Measurements from ENCODE around the gene PNKD. TPM values are rescaled to one million over a fixed set of nuclear protein-coding genes. Genes with fewer than 3 reads are reported as not detected.

The PNKD gene
- total RNA-seq (10 to 100 TPM; 31.5 to 54.5 (median 41.0) TPM), polyA plus RNA-seq (10 to 100 TPM; 55.6 to 86.9 (median 68.1) TPM)
- long read RNA-seq, donor 1, transcript PNKD-201 (3 exons, 758 nt), result major isoform, 44 of 47 reads
- long read RNA-seq, donor 1, partial matches to known transcripts, result 1 of 47 reads
- long read RNA-seq, donor 1, other reads (novel, unspliced or antisense), result 1 of 47 reads
- long read RNA-seq, donor 2, transcript PNKD-201 (3 exons, 758 nt), result major isoform, 49 of 59 reads
- long read RNA-seq, donor 2, partial matches to known transcripts, result 0 of 59 reads
- long read RNA-seq, donor 2, other reads (novel, unspliced or antisense), result 9 of 59 reads

GRCh38 chr2:218269900-218270720, at the start of gene PNKD, which contains the start of gene AAMP:
Gene PNKD (plus strand): TSS chr2:218270519. CDS start chr2:218270536, 17 bp downstream.
Gene AAMP (minus strand): TSS chr2:218270137. CDS start chr2:218270086, 51 bp downstream.
- intact Hi-C loops (cut with DNase I), result loop anchor here (2.0 to 5.0 kb wide), 3 partner anchors 53 to 127 kb away; partner anchors contain the start of gene ARPC2 (in 1 of the 2)
- peak within 1 kb of the TSS; percentile 91 for H3K27ac ChIP-seq
- whole genome bisulfite sequencing, 3 donors, result 0% methylated on average over 64 of the region's 64 CpGs

GRCh38 chr2:218221000-218221399, 49.3 kb upstream of the PNKD start:
- no peak for DNase-seq
- intact Hi-C loops (cut with DNase I), result no loop called here

More at GRCh38 chr2:218269900-218270720, at the start of gene PNKD, which contains the start of gene AAMP:
- peak; percentile 100 for DNase-seq
- TF ChIP-seq CTCF (IDR thresholded peaks at IDR 0.05), result no peak
- Histone ChIP-seq H3K4me3 (peak within 1 kb of the TSS; percentile 88), H3K36me3 (ENCODE audit: insufficient read depth in 1 of 2, low read depth in 1 of 2) (peaks cover 7 to 55% of the 10 kb centered on the region in 2 donors), H3K9me3 (no peaks in the 10 kb centered on the region), H3K27me3 (ENCODE audit: insufficient read depth in 3 of 3, low read length in 2 of 3) (no peaks in the 10 kb centered on the region), H3K4me1 (peaks cover 40% of the 10 kb centered on the region)
- peak; percentile 91 to 95 (median 93) for ATAC-seq

GRCh38 chr2:218223046-218223445, 47.3 kb upstream of the PNKD start:
- no peak overlapping the region for H3K4me3 ChIP-seq
- H3K36me3 ChIP-seq (ENCODE audit: insufficient read depth in 1 of 2, low read depth in 1 of 2), result peaks cover 8 to 41% of the 10 kb centered on the region in 2 donors
- intact Hi-C loops (cut with DNase I), result no loop called here
- DNase-seq, result no peak
- peak in 1 of 4 donors; percentile 31 for ATAC-seq
- peaks cover 77% of the 10 kb centered on the region for H3K4me1 ChIP-seq
- 81 to 88% (median 84%) methylated on average over 5 of the region's 5 CpGs for WGBS, 3 donors
- H3K27me3 ChIP-seq (ENCODE audit: insufficient read depth in 3 of 3, low read length in 2 of 3), result no peaks in the 10 kb centered on the region
- no peak for TF ChIP-seq CTCF (IDR thresholded peaks at IDR 0.05)
- no peaks in the 10 kb centered on the region for H3K9me3 ChIP-seq
- peak overlapping the region; percentile 95 for H3K27ac ChIP-seq

More at GRCh38 chr2:218221000-218221399, 49.3 kb upstream of the PNKD start:
- H3K4me3 ChIP-seq, result peak overlapping the region; percentile 92
- peak overlapping the region; percentile 95 for H3K27ac ChIP-seq
- H3K9me3 ChIP-seq, result no peaks in the 10 kb centered on the region
- H3K27me3 ChIP-seq (ENCODE audit: insufficient read depth in 3 of 3, low read length in 2 of 3), result no peaks in the 10 kb centered on the region
- H3K4me1 ChIP-seq, result peaks cover 78% of the 10 kb centered on the region
- TF ChIP-seq CTCF (IDR thresholded peaks at IDR 0.05), result no peak
- WGBS, 3 donors, result 51 to 73% (median 55%) methylated on average over 5 of the region's 5 CpGs
- peaks cover 8 to 20% of the 10 kb centered on the region in 2 donors for H3K36me3 ChIP-seq (ENCODE audit: insufficient read depth in 1 of 2, low read depth in 1 of 2)
- ATAC-seq, result no peak

GRCh38 chr2:218224186-218224585, 46.1 kb upstream of the PNKD start:
- DNase-seq, result no peak
- Histone ChIP-seq H3K27ac (peak overlapping the region; percentile 95), H3K27me3 (ENCODE audit: insufficient read depth in 3 of 3, low read length in 2 of 3) (no peaks in the 10 kb centered on the region), H3K36me3 (ENCODE audit: insufficient read depth in 1 of 2, low read depth in 1 of 2) (peaks cover 8 to 52% of the 10 kb centered on the region in 2 donors), H3K4me3 (no peak overlapping the region), H3K9me3 (no peaks in the 10 kb centered on the region), H3K4me1 (peaks cover 74% of the 10 kb centered on the region)
- 53 to 67% (median 55%) methylated on average over 1 of the region's 1 CpG for WGBS, 3 donors
- no peak for TF ChIP-seq CTCF (IDR thresholded peaks at IDR 0.05)
- intact Hi-C loops (cut with DNase I), result no loop called here
- no peak for ATAC-seq

All from psoas muscle (tissue), 8 donors.